ENCODE data around the gene GABRA6.
"Not testable (repeated sequence)": the region's sequence is repeated elsewhere in the genome, so short reads cannot be mapped to it uniquely, and the experiment has no call there.

The GABRA6 gene

GRCh38 chr5:161685461-161685860, at the start of gene GABRA6:
GABRA6 (plus strand) TSS chr5:161685721; CDS start chr5:161685990, 269 bp downstream.
- DNase-seq (ENCODE audit: low read depth in 4 of 4, low spot score in 1 of 4) = no peak

- DNase-seq (ENCODE audit: low read depth in 4 of 4, low spot score in 1 of 4) = no peak
Measured at GRCh38 chr5:161637591-161637990, 47.9 kb upstream of the GABRA6 start.

- no peak for DNase-seq (ENCODE audit: low read depth in 4 of 4, low spot score in 1 of 4)
Measured at GRCh38 chr5:161641444-161641843, 44.1 kb upstream of the GABRA6 start.

- no peak for DNase-seq (ENCODE audit: low read depth in 4 of 4, low spot score in 1 of 4)
Measured at GRCh38 chr5:161645264-161645663, 40.3 kb upstream of the GABRA6 start.

GRCh38 chr5:161651926-161652325, 33.6 kb upstream of the GABRA6 start:
- DNase-seq (ENCODE audit: low read depth in 4 of 4, low spot score in 1 of 4) = not testable (repeated sequence)

GRCh38 chr5:161660806-161661205, 24.7 kb upstream of the GABRA6 start:
- no peak for DNase-seq (ENCODE audit: low read depth in 4 of 4, low spot score in 1 of 4)

GRCh38 chr5:161663431-161663830, 22.1 kb upstream of the GABRA6 start:
- no peak for DNase-seq (ENCODE audit: low read depth in 4 of 4, low spot score in 1 of 4)

GRCh38 chr5:161676103-161676502, 9.4 kb upstream of the GABRA6 start:
- no peak for DNase-seq (ENCODE audit: low read depth in 4 of 4, low spot score in 1 of 4)

- no peak for DNase-seq (ENCODE audit: low read depth in 4 of 4, low spot score in 1 of 4)
Measured at GRCh38 chr5:161686149-161686548, 628 bp downstream of the GABRA6 start.

- DNase-seq (ENCODE audit: low read depth in 4 of 4, low spot score in 1 of 4) = no peak
Measured at GRCh38 chr5:161686881-161687280, 1.4 kb downstream of the GABRA6 start.

- no peak for DNase-seq (ENCODE audit: low read depth in 4 of 4, low spot score in 1 of 4)
Measured at GRCh38 chr5:161687316-161687715, 1.8 kb downstream of the GABRA6 start.

GRCh38 chr5:161691911-161692310, 6.4 kb downstream of the GABRA6 start:
- no peak for DNase-seq (ENCODE audit: low read depth in 4 of 4, low spot score in 1 of 4)

- DNase-seq (ENCODE audit: low read depth in 4 of 4, low spot score in 1 of 4) = no peak
Measured at GRCh38 chr5:161697001-161697400, 11.5 kb downstream of the GABRA6 start.

- no peak for DNase-seq (ENCODE audit: low read depth in 4 of 4, low spot score in 1 of 4)
Measured at GRCh38 chr5:161700065-161700464, 14.5 kb downstream of the GABRA6 start.

- DNase-seq (ENCODE audit: low read depth in 4 of 4, low spot score in 1 of 4) = no peak
Measured at GRCh38 chr5:161703528-161703927, 18.0 kb downstream of the GABRA6 start.

- DNase-seq (ENCODE audit: low read depth in 4 of 4, low spot score in 1 of 4) = no peak
Measured at GRCh38 chr5:161707382-161707781, 21.9 kb downstream of the GABRA6 start.

- DNase-seq (ENCODE audit: low read depth in 4 of 4, low spot score in 1 of 4) = no peak
Measured at GRCh38 chr5:161709239-161709638, 23.7 kb downstream of the GABRA6 start.

- no peak for DNase-seq (ENCODE audit: low read depth in 4 of 4, low spot score in 1 of 4)
Measured at GRCh38 chr5:161713042-161713441, 27.5 kb downstream of the GABRA6 start.

- no peak for DNase-seq (ENCODE audit: low read depth in 4 of 4, low spot score in 1 of 4)
Measured at GRCh38 chr5:161719157-161719556, 33.6 kb downstream of the GABRA6 start.

GRCh38 chr5:161720460-161720859, 34.9 kb downstream of the GABRA6 start:
- DNase-seq (ENCODE audit: low read depth in 4 of 4, low spot score in 1 of 4) = no peak

- no peak for DNase-seq (ENCODE audit: low read depth in 4 of 4, low spot score in 1 of 4)
Measured at GRCh38 chr5:161734741-161735140, 49.2 kb downstream of the GABRA6 start.

GRCh38 chr5:161740433-161740832, 54.9 kb downstream of the GABRA6 start:
- DNase-seq (ENCODE audit: low read depth in 4 of 4, low spot score in 1 of 4) = no peak

GRCh38 chr5:161744276-161744675, 58.8 kb downstream of the GABRA6 start:
- DNase-seq (ENCODE audit: low read depth in 4 of 4, low spot score in 1 of 4) = no peak

- no peak for DNase-seq (ENCODE audit: low read depth in 4 of 4, low spot score in 1 of 4)
Measured at GRCh38 chr5:161745392-161745791, 59.9 kb downstream of the GABRA6 start.
